AG04450 (cell line): Measurements from ENCODE around the gene CADM1. TPM values are rescaled to one million over a fixed set of nuclear protein-coding genes. Genes with fewer than 3 reads are reported as not detected.

ENCODE experiments used
- CTCF ChIA-PET: fragments of 300-600, 350-600 bp; formaldehyde crosslinking; extraction: SDS; loops from one replicate; lab custom pipeline; 2022; ENCODE audit warnings: antibody characterized with exemption, inconsistent platforms; lab: Charles Lee
- POLR2A ChIA-PET: fragments of 350-600 bp; formaldehyde crosslinking; extraction: SDS; loops from one replicate; lab custom pipeline; 2021; ENCODE audit warnings: antibody characterized with exemption, inconsistent platforms; lab: Yijun Ruan, JAX
- DNase-seq: peaks from one replicate; pipeline ENCODE4 v3.0.0-alpha.2; 2011; ENCODE audit warnings: low read depth, low spot score
- H3K27ac ChIP-seq: one replicate; pipeline ENCODE4 v1.5.1; 2012; ENCODE audit warnings: low read depth, low read length, control low read depth
- H3K27me3 ChIP-seq: one replicate; pipeline ENCODE4 v1.6.0; 2012; ENCODE audit warnings: low read length; ENCODE audit not compliant: control insufficient read depth, insufficient read depth
- H3K4me3 ChIP-seq: 2 replicates; pipeline ENCODE4 v1.5.1; 2011; ENCODE audit warnings: mild to moderate bottlenecking, low read depth, low read length, control low read depth
- H3K9me3 ChIP-seq: 2 replicates; pipeline ENCODE4 v1.5.1; 2012; ENCODE audit warnings: low read length; ENCODE audit not compliant: control insufficient read depth, insufficient read depth
- polyA plus RNA-seq: library from polyadenylated mRNA; depleted of rRNA; stranded (reverse); fragments of >200 nt; gene quantifications from 2 replicates; pipeline ENCODE4 v1.2.3, GENCODE V29; 2011
- TF ChIP-seq, protein P1 (sequence below): IDR thresholded peaks from 2 replicates; pipeline ENCODE4 v1.5.1; 2011; ENCODE audit warnings: low read depth, low read length, control low read depth, inconsistent platforms

CADM1 gene
- polyA plus RNA-seq, 1 experiment: 70.7 TPM

DNA sequence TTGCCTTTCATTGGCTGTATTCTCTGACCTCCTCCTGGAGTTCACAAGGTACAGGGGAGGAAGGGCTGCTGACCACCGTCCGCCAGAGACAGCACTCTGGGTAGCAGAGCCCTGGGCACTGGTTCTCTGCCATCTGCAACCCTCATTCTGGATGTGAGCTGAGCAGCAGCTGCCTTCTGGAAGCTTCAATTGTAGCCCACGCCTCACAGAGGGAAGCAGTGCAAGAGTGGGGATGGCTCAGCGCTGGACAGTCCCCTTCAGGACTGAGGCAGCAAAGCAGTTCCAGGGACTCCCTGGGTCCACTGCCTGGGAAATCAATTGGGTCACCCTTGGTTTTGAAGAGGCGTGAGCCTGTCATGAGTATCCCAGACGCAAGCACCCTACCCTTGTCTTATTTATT, 346.2 kb downstream of the CADM1 start:
- no peak for DNase-seq
- POLR2A ChIA-PET: no interaction called here
- no peak overlapping the region for H3K4me3 ChIP-seq
- CTCF ChIA-PET: no interaction called here
- peaks cover 5% of the 10 kb centered on the region for H3K27me3 ChIP-seq
- TF ChIP-seq, protein P1, sequence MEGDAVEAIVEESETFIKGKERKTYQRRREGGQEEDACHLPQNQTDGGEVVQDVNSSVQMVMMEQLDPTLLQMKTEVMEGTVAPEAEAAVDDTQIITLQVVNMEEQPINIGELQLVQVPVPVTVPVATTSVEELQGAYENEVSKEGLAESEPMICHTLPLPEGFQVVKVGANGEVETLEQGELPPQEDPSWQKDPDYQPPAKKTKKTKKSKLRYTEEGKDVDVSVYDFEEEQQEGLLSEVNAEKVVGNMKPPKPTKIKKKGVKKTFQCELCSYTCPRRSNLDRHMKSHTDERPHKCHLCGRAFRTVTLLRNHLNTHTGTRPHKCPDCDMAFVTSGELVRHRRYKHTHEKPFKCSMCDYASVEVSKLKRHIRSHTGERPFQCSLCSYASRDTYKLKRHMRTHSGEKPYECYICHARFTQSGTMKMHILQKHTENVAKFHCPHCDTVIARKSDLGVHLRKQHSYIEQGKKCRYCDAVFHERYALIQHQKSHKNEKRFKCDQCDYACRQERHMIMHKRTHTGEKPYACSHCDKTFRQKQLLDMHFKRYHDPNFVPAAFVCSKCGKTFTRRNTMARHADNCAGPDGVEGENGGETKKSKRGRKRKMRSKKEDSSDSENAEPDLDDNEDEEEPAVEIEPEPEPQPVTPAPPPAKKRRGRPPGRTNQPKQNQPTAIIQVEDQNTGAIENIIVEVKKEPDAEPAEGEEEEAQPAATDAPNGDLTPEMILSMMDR: no peak
- no peak overlapping the region for H3K27ac ChIP-seq
- H3K9me3 ChIP-seq: peaks cover 10% of the 10 kb centered on the region; the same call in 1 of the 2 replicates

DNA sequence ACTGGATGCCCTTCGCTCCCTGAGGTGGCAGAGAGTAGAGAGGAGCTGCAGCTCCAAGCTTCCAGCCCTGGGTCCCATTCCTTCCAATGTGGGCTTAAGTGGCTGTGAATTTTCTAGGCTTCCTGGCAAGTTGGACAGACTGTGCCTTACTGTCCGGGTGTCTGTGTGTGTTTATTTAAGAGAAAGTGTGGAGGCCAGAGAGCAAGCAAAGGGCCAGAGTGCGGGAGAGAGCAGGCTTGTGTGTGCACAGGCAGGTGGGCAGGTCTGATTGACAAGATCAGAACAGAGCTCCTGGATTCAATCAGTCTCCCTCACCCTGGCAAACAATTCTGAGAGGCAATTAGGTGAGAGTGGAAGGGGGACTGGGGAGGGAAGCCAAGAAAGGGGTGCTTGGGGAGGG, 347.0 kb downstream of the CADM1 start:
- Histone ChIP-seq H3K27me3 (peaks cover 5% of the 10 kb centered on the region), H3K27ac (no peak overlapping the region), H3K9me3 (peaks cover 10% of the 10 kb centered on the region; the same call in 1 of the 2 replicates), H3K4me3 (no peak overlapping the region)
- DNase-seq: no peak
- POLR2A ChIA-PET: no interaction called here
- CTCF ChIA-PET: no interaction called here
- TF ChIP-seq, protein P1: no peak

DNA sequence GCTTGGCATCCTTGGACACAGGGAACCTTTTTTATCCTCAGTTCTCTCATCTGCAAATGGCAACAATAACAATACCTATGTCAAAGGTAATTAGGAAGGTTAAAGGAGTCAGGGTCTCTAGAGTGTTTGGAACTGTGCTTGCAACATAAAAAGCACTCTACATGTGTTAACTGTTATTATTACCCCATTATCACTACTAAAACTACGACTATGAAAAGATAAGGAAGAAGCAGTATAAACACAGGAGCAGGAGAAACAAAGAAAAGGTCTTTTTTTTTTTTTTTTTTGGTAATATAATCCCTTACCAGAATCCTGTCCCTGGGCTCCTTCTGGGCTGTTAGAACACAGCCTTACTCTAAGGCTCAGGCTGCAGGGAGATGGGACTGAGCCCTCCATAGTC, 348.2 kb downstream of the CADM1 start:
- ChIA-PET POLR2A (no interaction called here), CTCF (no interaction called here)
- no peak for DNase-seq

DNA sequence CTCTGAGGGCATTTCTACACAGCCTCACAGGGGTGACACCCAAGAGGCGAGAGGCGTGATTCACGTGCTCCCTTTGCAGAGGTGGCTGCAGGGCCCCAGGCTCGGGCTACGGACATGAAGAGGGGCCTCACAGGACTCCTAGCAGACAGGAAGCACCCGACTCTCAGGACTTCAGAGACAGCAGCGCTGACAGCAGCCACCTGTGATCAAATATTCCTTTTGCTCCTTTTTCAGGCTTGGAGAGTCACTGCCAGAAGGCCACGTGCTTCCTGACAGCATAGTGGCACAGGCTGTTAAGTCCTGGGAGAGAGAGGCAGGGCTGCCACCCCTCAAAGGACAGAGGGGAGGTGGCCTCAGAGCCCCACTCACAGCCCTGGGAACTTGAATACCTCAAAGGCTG, 348.9 kb downstream of the CADM1 start:
- DNase-seq: no peak

More for the DNA sequence above, 348.2 kb downstream of the CADM1 start:
- Histone ChIP-seq H3K4me3 (no peak overlapping the region), H3K27me3 (peaks cover 5% of the 10 kb centered on the region), H3K9me3 (peaks cover 10% of the 10 kb centered on the region; the same call in 1 of the 2 replicates), H3K27ac (no peak overlapping the region)
- TF ChIP-seq, protein P1: no peak

DNA sequence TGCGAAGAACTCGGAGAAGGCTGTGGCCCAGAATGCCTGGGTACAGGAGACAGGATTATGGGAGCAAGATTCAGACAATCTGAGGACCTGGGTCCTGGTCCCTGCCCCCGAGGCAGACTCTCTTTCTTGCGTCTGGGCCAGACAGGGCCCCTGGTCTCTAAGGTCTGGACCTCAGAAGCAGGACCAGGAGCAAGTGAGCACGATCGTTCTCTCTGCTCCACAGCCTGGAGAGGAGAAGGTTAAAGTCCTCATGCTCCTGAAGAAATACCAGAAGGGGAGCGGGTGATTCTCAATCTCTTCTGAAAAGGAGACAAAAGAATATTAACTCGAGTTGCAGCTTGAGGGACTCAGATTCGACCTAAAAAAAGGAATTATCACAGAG, 349.9 kb downstream of the CADM1 start:
- TF ChIP-seq, protein P1: no peak
- DNase-seq: no peak
- peaks cover 10% of the 10 kb centered on the region; the same call in 1 of the 2 replicates for H3K9me3 ChIP-seq
- H3K27me3 ChIP-seq: peaks cover 5% of the 10 kb centered on the region
- no peak overlapping the region for H3K27ac ChIP-seq
- ChIA-PET CTCF (no interaction called here), POLR2A (no interaction called here)
- no peak overlapping the region for H3K4me3 ChIP-seq

More for the DNA sequence above, 348.9 kb downstream of the CADM1 start:
- Histone ChIP-seq H3K9me3 (peaks cover 10% of the 10 kb centered on the region; the same call in 1 of the 2 replicates), H3K4me3 (no peak overlapping the region), H3K27me3 (peaks cover 5% of the 10 kb centered on the region), H3K27ac (no peak overlapping the region)
- POLR2A ChIA-PET: no interaction called here
- CTCF ChIA-PET: no interaction called here
- TF ChIP-seq, protein P1: no peak
